Liver (tissue), 9 donors: ENCODE measurements around the gene DIP2B. TPM values are rescaled to one million over a fixed set of nuclear protein-coding genes. Genes with fewer than 3 reads are reported as not detected.

Experiments used
- DNase-seq: peaks from one replicate; pipeline ENCODE4 v3.0.0-alpha.2; 2017; ENCODE audit warnings: low spot score
- H3K27ac ChIP-seq, 2 donors: one replicate each; pipeline ENCODE4 v1.7.0; 2013; ENCODE audit warnings: inconsistent platforms in 2 of 2, low read length in 2 of 2, control low read depth in 1 of 2, low read depth in 1 of 2, mild to moderate bottlenecking in 1 of 2
- H3K27me3 ChIP-seq, 4 donors: one replicate each; pipeline versions ENCODE4 v1.6.1 to v1.7.0; 2013; ENCODE audit warnings: low read length in 3 of 4, inconsistent platforms in 1 of 4, mild to moderate bottlenecking in 1 of 4, moderate library complexity in 1 of 4; ENCODE audit not compliant: control insufficient read depth in 4 of 4, insufficient read depth in 4 of 4
- H3K36me3 ChIP-seq, 4 donors: one replicate each; pipeline versions ENCODE4 v1.6.1 to v1.7.0; 2013; ENCODE audit warnings: low read length in 3 of 4, mild to moderate bottlenecking in 3 of 4, low read depth in 1 of 4, moderate library complexity in 1 of 4; ENCODE audit not compliant: control insufficient read depth in 4 of 4, insufficient read depth in 3 of 4
- H3K4me1 ChIP-seq, 4 donors: one replicate each; pipeline versions ENCODE4 v1.6.1 to v1.7.0; 2013; ENCODE audit warnings: low read length in 3 of 4, mild to moderate bottlenecking in 3 of 4, moderate library complexity in 1 of 4; ENCODE audit not compliant: control insufficient read depth in 4 of 4, insufficient read depth in 4 of 4
- H3K4me3 ChIP-seq, 3 donors: one replicate each; pipeline versions ENCODE4 v1.6.1 to v1.7.0; 2013; ENCODE audit warnings: low read length in 3 of 3, control low read depth in 1 of 3, low read depth in 1 of 3, mild to moderate bottlenecking in 1 of 3
- H3K9ac ChIP-seq, 2 donors: one replicate each; pipeline ENCODE4 v1.7.0; 2013; ENCODE audit warnings: low read length in 2 of 2, mild to moderate bottlenecking in 2 of 2, moderate library complexity in 2 of 2, control low read depth in 1 of 2, low read depth in 1 of 2
- H3K9me3 ChIP-seq, 4 donors: one replicate each; pipeline versions ENCODE4 v1.6.1 to v1.7.0; 2013; ENCODE audit warnings: low read length in 3 of 4; ENCODE audit not compliant: control insufficient read depth in 4 of 4
- EGR1 ChIP-seq, 2 donors: IDR thresholded peaks; 2 replicates each; pipeline ENCODE4 v1.6.1; 2016 to 2018; ENCODE audit warnings: antibody characterized with exemption in 2 of 2, low read depth in 2 of 2
- FOXA1 ChIP-seq: IDR thresholded peaks from 2 replicates; pipeline ENCODE4 v1.6.1; 2016; ENCODE audit warnings: antibody characterized with exemption
- FOXA2 ChIP-seq: IDR thresholded peaks from 2 replicates; pipeline ENCODE4 v1.6.1; 2016; ENCODE audit warnings: antibody characterized with exemption
- GABPA ChIP-seq, 2 donors: IDR thresholded peaks in 1 of 2; conservative IDR thresholded peaks in 1 of 2; 2 replicates each; pipeline ENCODE4 v1.6.1; 2016; ENCODE audit warnings: antibody characterized with exemption in 2 of 2, mild to moderate bottlenecking in 1 of 2, moderate library complexity in 1 of 2
- HNF4A ChIP-seq, 2 donors: conservative IDR thresholded peaks; 2 replicates each; pipeline ENCODE4 v1.6.1; 2016; ENCODE audit warnings: antibody characterized with exemption in 2 of 2, mild to moderate bottlenecking in 2 of 2
- HNF4G ChIP-seq: IDR thresholded peaks from 2 replicates; pipeline ENCODE4 v1.6.1; 2016; ENCODE audit warnings: antibody characterized with exemption
- JUND ChIP-seq, 2 donors: IDR thresholded peaks; 2 replicates each; pipeline ENCODE4 v1.6.1; 2016; ENCODE audit warnings: antibody characterized with exemption in 2 of 2
- NR2F2 ChIP-seq: IDR thresholded peaks from 2 replicates; pipeline ENCODE4 v1.6.1; 2016; ENCODE audit warnings: antibody characterized with exemption
- RAD21 ChIP-seq, 2 donors: IDR thresholded peaks; 2 replicates each; pipeline ENCODE4 v1.6.1; 2016; ENCODE audit warnings: antibody characterized with exemption in 2 of 2, mild to moderate bottlenecking in 2 of 2
- RXRA ChIP-seq, 2 donors: IDR thresholded peaks; 2 replicates each; pipeline ENCODE4 v1.6.1; 2017 to 2018; ENCODE audit warnings: antibody characterized with exemption in 2 of 2, mild to moderate bottlenecking in 1 of 2
- SP1 ChIP-seq: IDR thresholded peaks from 2 replicates; pipeline ENCODE4 v1.6.1; 2018; ENCODE audit warnings: antibody characterized with exemption, mild to moderate bottlenecking
- TAF1 ChIP-seq: conservative IDR thresholded peaks from 2 replicates; pipeline ENCODE4 v1.6.1; 2016; ENCODE audit warnings: antibody characterized with exemption, mild to moderate bottlenecking
- YY1 ChIP-seq: IDR thresholded peaks from 2 replicates; pipeline ENCODE4 v1.6.1; 2016; ENCODE audit warnings: antibody characterized with exemption, mild to moderate bottlenecking
- WGBS: extraction: QIAGEN DNeasy Blood & Tissue Kit; methylation state at CpG from one replicate; pipeline ENCODE4 v1.1.7; 2013; 5-methylcytosine and 5-hydroxymethylcytosine counted together
- polyA plus RNA-seq, 2 donors: library from polyadenylated mRNA; stranded (reverse) in 1 of 2; unstranded in 1 of 2; fragments of 200-250 nt in 1 of 2; fragments of >200 nt in 1 of 2; fragmentation: Nextera tagmentation in 1 of 2; extraction: Ambion mirVana in 1 of 2; gene quantifications; one replicate each; pipeline versions ENCODE4 v1.2.1 to v1.2.3, GENCODE V29; 2013 to 2015
- total RNA-seq, 2 donors: library from RNA; depleted of rRNA; stranded (reverse); fragments of >200 nt; gene quantifications; one replicate each; pipeline ENCODE4 v1.2.3, GENCODE V29; 2014
- TF ChIP-seq, protein P1 (sequence below): fragments of 150-350 bp; IDR thresholded peaks from 2 replicates; pipeline ENCODE4 v1.5.1; 2017; ENCODE audit warnings: improper control_type of control experiment, low read depth, low read length; ENCODE audit not compliant: missing input control
- TF ChIP-seq, protein P2 (sequence below): IDR thresholded peaks from 2 replicates; pipeline ENCODE4 v1.6.1; 2016; ENCODE audit warnings: antibody characterized with exemption
- TF ChIP-seq, protein P3 (sequence below): IDR thresholded peaks from 2 replicates; pipeline ENCODE4 v1.6.1; 2016; ENCODE audit warnings: antibody characterized with exemption
- TF ChIP-seq, protein P4 (sequence below): IDR thresholded peaks from 2 replicates; pipeline ENCODE4 v1.6.1; 2016; ENCODE audit warnings: antibody characterized with exemption, mild to moderate bottlenecking
- TF ChIP-seq, protein P5 (sequence below): IDR thresholded peaks from 2 replicates; pipeline ENCODE4 v1.6.1; 2016; ENCODE audit warnings: antibody characterized with exemption
- donor health status: healthy.
- donor health status: healthy.
- donor health status: healthy.
- donor health status: healthy.
- donor health status: healthy.

Gene DIP2B
- total and polyA plus RNA-seq, 4 donors: 4.8 to 30.7 (median 13.8) TPM

DNA sequence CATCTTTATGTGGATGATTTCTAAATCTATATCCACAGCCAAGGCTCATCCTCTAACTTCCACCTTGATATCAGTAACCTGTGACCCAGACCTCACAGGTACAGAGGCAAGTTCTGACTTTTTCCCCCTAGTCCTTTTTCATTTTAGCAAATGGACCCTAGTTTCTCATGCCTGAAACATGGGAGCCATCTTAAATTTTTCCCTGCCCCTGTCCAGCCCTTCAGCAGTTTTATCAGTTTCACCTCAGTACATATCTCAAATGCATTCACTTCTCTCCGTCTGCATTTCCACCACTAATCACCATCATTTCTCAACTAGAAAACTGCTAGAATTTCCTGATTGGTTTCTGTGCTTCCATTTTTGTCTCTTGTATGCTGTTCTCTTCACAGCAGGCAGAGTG is 79.3 kb downstream of the DIP2B start:
- Histone ChIP-seq H3K4me3 (no peak overlapping the region), H3K36me3 (peaks cover 0 to 2% (median 0%) of the 10 kb centered on the region in 4 donors), H3K27me3 (no peaks in the 10 kb centered on the region), H3K9me3 (no peaks in the 10 kb centered on the region), H3K27ac (no peak overlapping the region), H3K9ac (no peak overlapping the region), H3K4me1 (peaks cover 3 to 10% (median 6%) of the 10 kb centered on the region in 4 donors)
- WGBS: 89% methylated on average over 1 of the region's 1 CpG
- TF ChIP-seq JUND (IDR thresholded peaks at IDR 0.05) (no peak), HNF4G (no peak), SP1 (no peak), RXRA (IDR thresholded peaks at IDR 0.05) (no peak), TAF1 (no peak), NR2F2 (no peak), EGR1 (IDR thresholded peaks at IDR 0.05; ENCODE audit: low read depth in 2 of 2) (no peak), FOXA2 (no peak), GABPA (IDR thresholded peaks at IDR 0.05 in 1 of 2, conservative IDR thresholded peaks at IDR 0.05 in 1 of 2) (no peak)
- TF ChIP-seq, protein P1, sequence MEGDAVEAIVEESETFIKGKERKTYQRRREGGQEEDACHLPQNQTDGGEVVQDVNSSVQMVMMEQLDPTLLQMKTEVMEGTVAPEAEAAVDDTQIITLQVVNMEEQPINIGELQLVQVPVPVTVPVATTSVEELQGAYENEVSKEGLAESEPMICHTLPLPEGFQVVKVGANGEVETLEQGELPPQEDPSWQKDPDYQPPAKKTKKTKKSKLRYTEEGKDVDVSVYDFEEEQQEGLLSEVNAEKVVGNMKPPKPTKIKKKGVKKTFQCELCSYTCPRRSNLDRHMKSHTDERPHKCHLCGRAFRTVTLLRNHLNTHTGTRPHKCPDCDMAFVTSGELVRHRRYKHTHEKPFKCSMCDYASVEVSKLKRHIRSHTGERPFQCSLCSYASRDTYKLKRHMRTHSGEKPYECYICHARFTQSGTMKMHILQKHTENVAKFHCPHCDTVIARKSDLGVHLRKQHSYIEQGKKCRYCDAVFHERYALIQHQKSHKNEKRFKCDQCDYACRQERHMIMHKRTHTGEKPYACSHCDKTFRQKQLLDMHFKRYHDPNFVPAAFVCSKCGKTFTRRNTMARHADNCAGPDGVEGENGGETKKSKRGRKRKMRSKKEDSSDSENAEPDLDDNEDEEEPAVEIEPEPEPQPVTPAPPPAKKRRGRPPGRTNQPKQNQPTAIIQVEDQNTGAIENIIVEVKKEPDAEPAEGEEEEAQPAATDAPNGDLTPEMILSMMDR: no peak
- TF ChIP-seq, protein P2, sequence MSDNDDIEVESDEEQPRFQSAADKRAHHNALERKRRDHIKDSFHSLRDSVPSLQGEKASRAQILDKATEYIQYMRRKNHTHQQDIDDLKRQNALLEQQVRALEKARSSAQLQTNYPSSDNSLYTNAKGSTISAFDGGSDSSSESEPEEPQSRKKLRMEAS: no peak
- no peak for DNase-seq

DNA sequence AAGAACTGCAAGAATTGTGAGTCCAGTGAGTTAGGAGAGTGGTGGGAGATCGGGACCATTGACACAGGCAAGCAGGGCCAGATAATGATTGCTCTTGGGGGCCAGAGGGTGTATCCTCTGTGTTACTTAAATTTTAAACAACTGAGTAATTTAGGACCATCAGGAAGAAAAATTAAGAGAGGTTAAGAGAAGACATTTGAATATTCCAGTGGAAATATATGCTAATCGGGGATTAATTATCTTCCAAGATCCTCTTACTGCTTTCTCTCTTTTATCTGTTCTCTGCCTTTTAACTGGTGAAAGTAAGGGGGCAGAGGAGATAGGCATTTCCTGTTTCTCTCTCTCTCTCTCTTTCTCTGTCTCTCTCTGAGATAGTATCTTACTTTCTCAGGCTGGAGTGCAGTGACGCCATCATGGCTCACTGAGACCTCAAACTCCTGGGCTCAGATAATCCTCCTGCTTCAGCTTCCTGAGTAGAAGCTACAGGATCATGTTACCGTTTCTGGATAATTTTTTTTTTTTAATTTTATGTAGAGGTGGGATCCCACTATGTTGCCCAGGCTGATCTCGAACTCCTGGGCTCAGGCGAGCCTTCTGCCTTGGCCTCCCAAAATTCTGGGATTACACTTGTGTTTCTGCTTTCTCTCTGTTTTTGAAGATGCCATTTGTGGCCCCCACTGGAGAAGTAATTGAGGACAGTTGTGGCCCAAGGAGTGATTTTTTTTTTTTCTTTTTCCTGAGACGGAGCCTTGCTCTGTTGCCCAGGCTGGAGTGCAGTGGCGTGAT is 85.1 kb downstream of the DIP2B start:
- H3K36me3 ChIP-seq: peaks cover 0 to 2% (median 0%) of the 10 kb centered on the region in 4 donors

More for the DNA sequence above, 85.1 kb downstream of the DIP2B start:
- Histone ChIP-seq H3K4me1 (peaks cover 1 to 7% (median 3%) of the 10 kb centered on the region in 4 donors), H3K27me3 (no peaks in the 10 kb centered on the region), H3K9me3 (no peaks in the 10 kb centered on the region), H3K27ac (no peak overlapping the region), H3K4me3 (no peak overlapping the region), H3K9ac (no peak overlapping the region)
- TF ChIP-seq, protein P2: no peak
- TF ChIP-seq RXRA (IDR thresholded peaks at IDR 0.05): no peak
- no peak for TF ChIP-seq RAD21 (IDR thresholded peaks at IDR 0.05)
- no peak for TF ChIP-seq NR2F2
- TF ChIP-seq, protein P3, sequence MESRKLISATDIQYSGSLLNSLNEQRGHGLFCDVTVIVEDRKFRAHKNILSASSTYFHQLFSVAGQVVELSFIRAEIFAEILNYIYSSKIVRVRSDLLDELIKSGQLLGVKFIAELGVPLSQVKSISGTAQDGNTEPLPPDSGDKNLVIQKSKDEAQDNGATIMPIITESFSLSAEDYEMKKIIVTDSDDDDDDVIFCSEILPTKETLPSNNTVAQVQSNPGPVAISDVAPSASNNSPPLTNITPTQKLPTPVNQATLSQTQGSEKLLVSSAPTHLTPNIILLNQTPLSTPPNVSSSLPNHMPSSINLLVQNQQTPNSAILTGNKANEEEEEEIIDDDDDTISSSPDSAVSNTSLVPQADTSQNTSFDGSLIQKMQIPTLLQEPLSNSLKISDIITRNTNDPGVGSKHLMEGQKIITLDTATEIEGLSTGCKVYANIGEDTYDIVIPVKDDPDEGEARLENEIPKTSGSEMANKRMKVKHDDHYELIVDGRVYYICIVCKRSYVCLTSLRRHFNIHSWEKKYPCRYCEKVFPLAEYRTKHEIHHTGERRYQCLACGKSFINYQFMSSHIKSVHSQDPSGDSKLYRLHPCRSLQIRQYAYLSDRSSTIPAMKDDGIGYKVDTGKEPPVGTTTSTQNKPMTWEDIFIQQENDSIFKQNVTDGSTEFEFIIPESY: no peak
- TF ChIP-seq GABPA (IDR thresholded peaks at IDR 0.05 in 1 of 2, conservative IDR thresholded peaks at IDR 0.05 in 1 of 2): no peak
- no peak for TF ChIP-seq HNF4G
- TF ChIP-seq FOXA1: no peak
- TF ChIP-seq, protein P4, sequence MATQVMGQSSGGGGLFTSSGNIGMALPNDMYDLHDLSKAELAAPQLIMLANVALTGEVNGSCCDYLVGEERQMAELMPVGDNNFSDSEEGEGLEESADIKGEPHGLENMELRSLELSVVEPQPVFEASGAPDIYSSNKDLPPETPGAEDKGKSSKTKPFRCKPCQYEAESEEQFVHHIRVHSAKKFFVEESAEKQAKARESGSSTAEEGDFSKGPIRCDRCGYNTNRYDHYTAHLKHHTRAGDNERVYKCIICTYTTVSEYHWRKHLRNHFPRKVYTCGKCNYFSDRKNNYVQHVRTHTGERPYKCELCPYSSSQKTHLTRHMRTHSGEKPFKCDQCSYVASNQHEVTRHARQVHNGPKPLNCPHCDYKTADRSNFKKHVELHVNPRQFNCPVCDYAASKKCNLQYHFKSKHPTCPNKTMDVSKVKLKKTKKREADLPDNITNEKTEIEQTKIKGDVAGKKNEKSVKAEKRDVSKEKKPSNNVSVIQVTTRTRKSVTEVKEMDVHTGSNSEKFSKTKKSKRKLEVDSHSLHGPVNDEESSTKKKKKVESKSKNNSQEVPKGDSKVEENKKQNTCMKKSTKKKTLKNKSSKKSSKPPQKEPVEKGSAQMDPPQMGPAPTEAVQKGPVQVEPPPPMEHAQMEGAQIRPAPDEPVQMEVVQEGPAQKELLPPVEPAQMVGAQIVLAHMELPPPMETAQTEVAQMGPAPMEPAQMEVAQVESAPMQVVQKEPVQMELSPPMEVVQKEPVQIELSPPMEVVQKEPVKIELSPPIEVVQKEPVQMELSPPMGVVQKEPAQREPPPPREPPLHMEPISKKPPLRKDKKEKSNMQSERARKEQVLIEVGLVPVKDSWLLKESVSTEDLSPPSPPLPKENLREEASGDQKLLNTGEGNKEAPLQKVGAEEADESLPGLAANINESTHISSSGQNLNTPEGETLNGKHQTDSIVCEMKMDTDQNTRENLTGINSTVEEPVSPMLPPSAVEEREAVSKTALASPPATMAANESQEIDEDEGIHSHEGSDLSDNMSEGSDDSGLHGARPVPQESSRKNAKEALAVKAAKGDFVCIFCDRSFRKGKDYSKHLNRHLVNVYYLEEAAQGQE: no peak
- no peak for TF ChIP-seq EGR1 (IDR thresholded peaks at IDR 0.05; ENCODE audit: low read depth in 2 of 2)
- TF ChIP-seq SP1: no peak
- TF ChIP-seq, protein P5, sequence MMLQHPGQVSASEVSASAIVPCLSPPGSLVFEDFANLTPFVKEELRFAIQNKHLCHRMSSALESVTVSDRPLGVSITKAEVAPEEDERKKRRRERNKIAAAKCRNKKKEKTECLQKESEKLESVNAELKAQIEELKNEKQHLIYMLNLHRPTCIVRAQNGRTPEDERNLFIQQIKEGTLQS: no peak
- TF ChIP-seq JUND (IDR thresholded peaks at IDR 0.05): no peak
- no peak for TF ChIP-seq TAF1
- no peak for TF ChIP-seq FOXA2
- no peak for TF ChIP-seq HNF4A (conservative IDR thresholded peaks at IDR 0.05)
- TF ChIP-seq, protein P1: no peak
- no peak for TF ChIP-seq YY1
- no peak for DNase-seq
- 88% methylated on average over 8 of the region's 8 CpGs for WGBS
